GM18520 (cell line): ENCODE data around the gene GOLT1B.

Experiments used
- ATAC-seq: cut with Tn5 transposase; IDR thresholded peaks from one replicate; pipeline ENCODE4 v1.9.1; 2021; ENCODE audit not compliant: unreplicated experiment

The GOLT1B gene

GRCh38 chr12:21521541-21521940 is 20.0 kb downstream of the GOLT1B start:
- ATAC-seq = no peak

GRCh38 chr12:21523148-21523547 is 21.6 kb downstream of the GOLT1B start:
- no peak for ATAC-seq

- no peak for ATAC-seq
These were observed 24.5 kb downstream of the GOLT1B start, which contains the start of gene SPX for GRCh38 chr12:21526053-21526452. Gene SPX, plus strand, starts transcription at chr12:21526296. Its CDS starts 177 bp downstream, at chr12:21526473.

GRCh38 chr12:21526721-21527345 is 25.2 kb downstream of the GOLT1B start:
- no peak for ATAC-seq

GRCh38 chr12:21527451-21528180 is 26.0 kb downstream of the GOLT1B start:
- ATAC-seq = peak; percentile 95

- ATAC-seq = no peak
These were observed 27.4 kb downstream of the GOLT1B start for GRCh38 chr12:21528953-21529352.

- no peak for ATAC-seq
These were observed 27.9 kb downstream of the GOLT1B start for GRCh38 chr12:21529456-21529855.

- ATAC-seq = no peak
These were observed 36.6 kb downstream of the GOLT1B start for GRCh38 chr12:21538061-21538653.

GRCh38 chr12:21539797-21540196 is 38.2 kb downstream of the GOLT1B start:
- no peak for ATAC-seq

- ATAC-seq = no peak
These were observed 40.2 kb downstream of the GOLT1B start for GRCh38 chr12:21541773-21542172.

- no peak for ATAC-seq
These were observed 40.8 kb downstream of the GOLT1B start for GRCh38 chr12:21542403-21542802.

GRCh38 chr12:21543151-21543550 is 41.6 kb downstream of the GOLT1B start:
- no peak for ATAC-seq

GRCh38 chr12:21545557-21545956 is 44.0 kb downstream of the GOLT1B start:
- no peak for ATAC-seq

- ATAC-seq = no peak
These were observed 45.1 kb downstream of the GOLT1B start for GRCh38 chr12:21546716-21547115.

GRCh38 chr12:21547437-21547836 is 45.8 kb downstream of the GOLT1B start:
- no peak for ATAC-seq

- ATAC-seq = no peak
These were observed 50.4 kb downstream of the GOLT1B start for GRCh38 chr12:21551841-21552465.

- ATAC-seq = no peak
These were observed 51.2 kb downstream of the GOLT1B start for GRCh38 chr12:21552635-21553328.

- no peak for ATAC-seq
These were observed 51.7 kb downstream of the GOLT1B start for GRCh38 chr12:21553329-21553675.

GRCh38 chr12:21558100-21558679 is 56.6 kb downstream of the GOLT1B start:
- no peak for ATAC-seq

GRCh38 chr12:21559855-21560569 is 58.4 kb downstream of the GOLT1B start:
- ATAC-seq = no peak
